HEK293 (cell line): Measurements from ENCODE around the gene WDTC1.

Source experiments
- CTCF ChIP-seq: fragments of 450-650 bp; formaldehyde crosslinking; IDR thresholded peaks from 2 replicates; pipeline ENCODE4 v1.5.1; 2016; ENCODE audit warnings: missing biosample characterization, missing genetic modification characterization
- SP7 ChIP-seq: fragments of 450-650 bp; formaldehyde crosslinking; IDR thresholded peaks from 2 replicates; pipeline ENCODE4 v1.5.1; 2016; ENCODE audit warnings: missing biosample characterization, missing genetic modification characterization
- ZBTB7A ChIP-seq: fragments of 450-650 bp; formaldehyde crosslinking; IDR thresholded peaks from 2 replicates; pipeline ENCODE4 v1.5.1; 2016; ENCODE audit warnings: low read depth, missing biosample characterization, missing genetic modification characterization
- ZNF140 ChIP-seq: fragments of 450-650 bp; formaldehyde crosslinking; IDR thresholded peaks from 2 replicates; pipeline ENCODE4 v1.5.1; 2016; ENCODE audit warnings: missing biosample characterization, missing genetic modification characterization
- ZNF37A ChIP-seq: fragments of 450-650 bp; IDR thresholded peaks from 2 replicates; pipeline ENCODE4 v1.5.1; 2018; ENCODE audit warnings: missing biosample characterization, missing genetic modification characterization
- ZNF785 ChIP-seq: fragments of 450-650 bp; formaldehyde crosslinking; IDR thresholded peaks from 2 replicates; pipeline ENCODE4 v1.5.1; 2016; ENCODE audit warnings: missing biosample characterization, missing genetic modification characterization
- ZSCAN16 ChIP-seq: fragments of 450-650 bp; formaldehyde crosslinking; IDR thresholded peaks from 2 replicates; pipeline ENCODE4 v1.5.1; 2016; ENCODE audit warnings: missing biosample characterization, missing genetic modification characterization
- TF ChIP-seq, protein P1 (sequence below): IDR thresholded peaks from 2 replicates; pipeline ENCODE4 v1.6.1; 2011; ENCODE audit warnings: mild to moderate bottlenecking, low read depth, low read length, borderline replicate concordance

DNA sequence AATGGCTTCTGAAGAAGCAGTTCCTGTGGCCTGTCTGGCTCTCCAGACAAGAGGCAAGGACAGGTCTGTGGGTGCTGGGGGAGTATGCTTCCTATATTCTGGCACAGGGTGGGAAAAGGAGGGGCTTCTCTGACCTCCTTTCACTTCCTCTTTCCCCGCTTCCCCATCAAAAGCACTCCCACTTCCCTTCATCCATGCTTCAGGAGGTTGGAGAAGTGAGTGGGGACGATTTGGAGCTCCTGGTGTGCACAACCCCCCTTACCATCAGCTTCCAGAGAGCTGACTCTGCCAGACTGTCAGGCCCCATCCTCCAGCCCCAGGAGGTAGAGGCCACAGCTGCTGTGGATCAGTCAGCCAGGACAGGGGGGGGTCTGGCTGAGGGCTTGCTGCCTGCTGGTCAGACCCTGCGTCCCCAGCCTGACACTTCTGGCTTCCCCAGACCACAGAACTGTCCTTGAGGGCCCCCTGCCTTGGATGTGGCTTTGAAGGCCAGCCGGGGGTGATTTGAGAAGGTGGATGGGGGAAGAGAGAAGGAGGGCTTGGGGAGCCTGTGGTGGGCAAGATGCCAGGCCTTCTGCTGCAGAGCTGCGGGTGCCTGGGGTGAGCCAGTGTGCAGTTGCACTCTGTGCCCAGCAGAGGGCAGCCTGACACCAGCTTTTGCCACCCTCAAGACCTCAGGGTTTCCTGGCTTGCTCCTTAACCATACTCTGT, 66.1 kb downstream of the WDTC1 start:
- TF ChIP-seq CTCF (tag by site-specific recombination), result peak; percentile 92
- no peak for TF ChIP-seq ZNF37A (tag by site-specific recombination)
- TF ChIP-seq SP7 (tag by site-specific recombination), result peak; percentile 44; the same call in 1 of the 2 replicates
- TF ChIP-seq ZBTB7A (tag by site-specific recombination), result no peak
- TF ChIP-seq, protein P1, sequence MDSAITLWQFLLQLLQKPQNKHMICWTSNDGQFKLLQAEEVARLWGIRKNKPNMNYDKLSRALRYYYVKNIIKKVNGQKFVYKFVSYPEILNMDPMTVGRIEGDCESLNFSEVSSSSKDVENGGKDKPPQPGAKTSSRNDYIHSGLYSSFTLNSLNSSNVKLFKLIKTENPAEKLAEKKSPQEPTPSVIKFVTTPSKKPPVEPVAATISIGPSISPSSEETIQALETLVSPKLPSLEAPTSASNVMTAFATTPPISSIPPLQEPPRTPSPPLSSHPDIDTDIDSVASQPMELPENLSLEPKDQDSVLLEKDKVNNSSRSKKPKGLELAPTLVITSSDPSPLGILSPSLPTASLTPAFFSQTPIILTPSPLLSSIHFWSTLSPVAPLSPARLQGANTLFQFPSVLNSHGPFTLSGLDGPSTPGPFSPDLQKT, result no peak
- TF ChIP-seq ZNF785, result no peak
- TF ChIP-seq ZNF140 (tag by site-specific recombination), result no peak
- no peak for TF ChIP-seq ZSCAN16
